SK-MEL-5 (cell line): ENCODE measurements around the gene C15orf39. TPM values are rescaled to one million over a fixed set of nuclear protein-coding genes. Genes with fewer than 3 reads are reported as not detected.
A peak's percentile ranks its signal among the peaks of the same experiment; 100 is the strongest.
"Not testable (repeated sequence)": the region's sequence is repeated elsewhere in the genome, so short reads cannot be mapped to it uniquely, and the experiment has no call there.

ENCODE experiments used
- DNase-seq: peaks from one replicate; pipeline ENCODE4 v3.0.0-alpha.2; 2016; ENCODE audit warnings: low read depth, low spot score
- in situ Hi-C: cut with HindIII; loops from 2 replicates; pipeline ENCODE4 v1.10.0; 2016; ENCODE audit warnings: low sequenced_read_pairs, high pct_unique_total_duplicates, low pct_unique_long_range_greater_than_20kb
- total RNA-seq: library from RNA; depleted of rRNA; stranded (reverse); fragments of >200 nt; shearing (Covaris generic); gene quantifications from 2 replicates; pipeline ENCODE4 v1.2.3, GENCODE V29; 2014

Gene C15orf39
- total RNA-seq, 1 experiment from 2014 or later, result 10.1 TPM

DNA sequence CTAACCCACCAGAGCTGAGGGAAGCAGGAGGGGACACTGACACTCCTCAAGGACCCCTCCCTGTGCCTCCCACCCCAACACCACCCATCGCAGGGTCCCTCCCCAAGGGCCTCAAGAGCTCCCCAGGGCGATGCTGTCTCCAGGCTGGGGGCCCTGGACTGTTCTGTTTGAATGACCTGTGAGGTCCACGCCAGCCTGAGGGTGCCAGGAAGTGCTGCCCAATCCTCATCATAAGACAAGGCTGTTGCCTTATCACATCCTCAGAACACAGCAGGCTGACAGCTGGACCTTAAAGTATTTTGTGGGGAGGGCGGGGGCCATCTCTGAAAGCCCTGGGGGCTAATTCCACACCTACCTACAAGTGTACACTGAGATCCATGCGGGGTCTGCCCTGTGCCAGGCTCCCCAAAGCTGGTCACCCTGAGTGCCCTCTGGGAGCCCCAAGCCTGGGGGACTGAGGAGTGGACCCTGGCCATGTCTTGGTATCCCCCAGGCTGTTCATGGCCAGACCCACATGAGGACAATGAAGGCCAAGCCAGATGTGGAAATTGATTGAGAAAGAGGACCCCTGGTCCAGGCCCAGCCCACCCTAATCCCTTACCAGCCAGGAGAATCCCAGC is 32.6 kb downstream of the C15orf39 start:
- in situ Hi-C loops, result no loop called here

DNA sequence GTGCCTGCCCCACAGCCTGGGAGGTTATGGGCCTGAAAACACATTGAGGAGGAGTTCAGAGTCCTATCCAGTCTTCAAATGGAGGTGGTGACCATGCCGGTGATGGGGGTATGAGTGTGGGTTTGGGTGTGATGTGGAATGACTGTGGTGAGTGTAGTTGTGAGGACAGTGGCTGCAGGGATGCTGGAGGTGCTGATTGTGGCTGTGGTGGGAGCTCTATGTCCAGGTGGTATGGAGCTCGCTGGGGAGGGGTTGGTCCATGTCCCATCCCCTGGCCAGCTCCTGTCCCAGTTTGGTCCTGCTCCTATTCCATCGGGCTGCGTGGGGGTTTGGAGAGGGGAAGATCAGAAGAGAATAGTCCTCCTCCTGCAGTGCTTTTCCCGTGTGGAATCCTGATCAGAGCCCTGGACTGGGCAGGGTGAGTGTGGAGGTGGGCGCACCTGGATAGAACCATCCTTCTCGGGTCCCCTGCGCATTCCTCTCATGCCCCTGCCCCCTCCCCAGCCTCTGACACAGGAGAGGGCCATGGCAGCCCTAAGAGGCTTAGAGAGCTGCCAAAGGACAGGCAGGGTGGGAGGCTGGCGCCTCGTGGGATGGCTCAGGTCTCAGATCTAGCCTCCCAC is 33.5 kb downstream of the C15orf39 start:
- no peak for DNase-seq
- in situ Hi-C loops, result no loop called here

More for the DNA sequence above, 32.6 kb downstream of the C15orf39 start:
- no peak for DNase-seq

GRCh38 chr15:75235760-75236729 is 34.4 kb downstream of the C15orf39 start:
- DNase-seq, result no peak
- in situ Hi-C loops, result no loop called here

- in situ Hi-C loops, result no loop called here
- DNase-seq, result no peak
Observed at GRCh38 chr15:75237316-75237982, 35.8 kb downstream of the C15orf39 start.

GRCh38 chr15:75238150-75238549 is 36.5 kb downstream of the C15orf39 start:
- in situ Hi-C loops, result no loop called here

GRCh38 chr15:75245741-75246140 is 44.1 kb downstream of the C15orf39 start:
- DNase-seq, in situ Hi-C loops: not testable (repeated sequence)

More at GRCh38 chr15:75238150-75238549, 36.5 kb downstream of the C15orf39 start:
- no peak for DNase-seq

DNA sequence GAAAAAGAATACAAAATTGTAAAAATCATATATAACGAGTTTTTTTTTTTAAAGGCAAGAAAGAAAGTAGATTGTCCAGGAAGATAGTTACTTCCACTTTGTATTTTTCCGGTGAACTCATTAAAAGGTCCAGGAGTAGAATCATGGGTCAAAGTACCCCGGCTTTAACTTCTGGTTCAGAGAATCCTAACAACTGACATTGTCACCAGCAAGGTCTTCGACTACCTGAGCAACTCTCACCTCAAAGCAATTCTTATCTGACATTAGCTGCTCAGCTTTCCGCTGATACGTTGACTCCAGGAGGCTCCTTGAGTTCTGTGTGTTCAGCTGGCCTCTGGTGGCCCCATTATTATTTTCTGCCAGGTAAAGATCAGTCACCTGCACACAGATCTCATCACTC is 47.3 kb downstream of the C15orf39 start:
- DNase-seq, in situ Hi-C loops: not testable (repeated sequence)

DNA sequence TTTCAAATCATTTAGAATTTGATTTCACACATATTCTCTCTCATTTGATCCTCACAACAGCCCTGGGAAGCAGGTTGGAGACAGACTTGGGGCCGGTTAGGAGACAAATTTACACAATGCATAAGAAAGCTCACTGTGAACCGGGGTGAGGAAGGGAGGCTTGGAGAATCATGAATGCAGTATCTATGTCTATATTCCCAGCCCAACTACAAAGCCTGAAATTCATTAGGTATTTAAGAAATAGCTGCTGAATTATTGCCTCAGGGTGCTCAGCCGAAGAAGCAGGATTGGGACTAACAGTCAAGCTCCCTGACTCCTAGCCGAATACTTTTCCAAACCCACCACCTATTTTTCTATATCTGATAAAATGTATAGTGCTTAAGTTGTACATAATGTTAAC is 48.0 kb downstream of the C15orf39 start:
- peak; percentile 78 for DNase-seq
- in situ Hi-C loops, result no loop called here

DNA sequence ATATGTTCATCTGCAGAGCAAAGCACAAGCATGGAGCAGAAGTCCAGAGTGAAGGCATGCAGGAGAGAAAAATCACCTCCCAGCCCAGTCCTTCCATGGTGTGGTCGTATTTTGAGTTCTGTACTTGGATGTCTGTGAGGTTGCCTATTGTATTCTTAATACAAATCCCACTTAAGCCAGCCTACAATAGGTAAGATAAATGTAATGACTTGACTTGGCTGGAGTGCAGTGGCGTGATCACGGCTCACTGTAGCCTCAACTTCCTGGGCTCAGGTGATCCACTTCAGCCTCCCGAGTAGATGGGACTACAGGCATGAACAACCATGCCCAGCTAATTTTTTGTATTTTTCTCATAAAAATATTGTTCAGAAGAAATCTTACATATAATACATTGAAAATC is 49.7 kb downstream of the C15orf39 start:
- DNase-seq, in situ Hi-C loops: not testable (repeated sequence)

DNA sequence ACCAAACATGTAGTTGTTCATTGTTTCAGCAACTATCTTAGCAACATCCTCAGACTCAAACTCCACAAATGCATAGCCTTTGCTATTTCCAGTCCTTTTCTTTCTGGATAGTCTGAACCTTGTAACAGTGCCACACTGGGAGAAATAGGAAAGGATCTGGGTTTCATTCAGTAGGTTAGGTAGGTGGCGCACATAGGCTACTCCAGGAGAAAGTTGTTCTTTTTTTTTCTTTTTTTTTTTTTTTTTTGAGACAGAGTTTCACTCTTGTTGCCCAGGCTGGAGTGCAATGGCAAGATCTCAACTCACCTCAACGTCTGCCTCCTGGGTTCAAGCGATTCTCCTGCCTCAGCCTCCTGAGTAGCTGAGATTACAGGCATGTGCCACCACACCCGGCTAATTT is 50.6 kb downstream of the C15orf39 start:
- in situ Hi-C loops, result not testable (repeated sequence)
- DNase-seq, result peak; percentile 46

GRCh38 chr15:75258034-75258433 is 56.4 kb downstream of the C15orf39 start, which contains the start of gene GOLGA6C:
Gene GOLGA6C, plus strand, starts transcription at chr15:75258334. Its CDS starts 265 bp downstream, at chr15:75258599.
- in situ Hi-C loops, DNase-seq: not testable (repeated sequence)

DNA sequence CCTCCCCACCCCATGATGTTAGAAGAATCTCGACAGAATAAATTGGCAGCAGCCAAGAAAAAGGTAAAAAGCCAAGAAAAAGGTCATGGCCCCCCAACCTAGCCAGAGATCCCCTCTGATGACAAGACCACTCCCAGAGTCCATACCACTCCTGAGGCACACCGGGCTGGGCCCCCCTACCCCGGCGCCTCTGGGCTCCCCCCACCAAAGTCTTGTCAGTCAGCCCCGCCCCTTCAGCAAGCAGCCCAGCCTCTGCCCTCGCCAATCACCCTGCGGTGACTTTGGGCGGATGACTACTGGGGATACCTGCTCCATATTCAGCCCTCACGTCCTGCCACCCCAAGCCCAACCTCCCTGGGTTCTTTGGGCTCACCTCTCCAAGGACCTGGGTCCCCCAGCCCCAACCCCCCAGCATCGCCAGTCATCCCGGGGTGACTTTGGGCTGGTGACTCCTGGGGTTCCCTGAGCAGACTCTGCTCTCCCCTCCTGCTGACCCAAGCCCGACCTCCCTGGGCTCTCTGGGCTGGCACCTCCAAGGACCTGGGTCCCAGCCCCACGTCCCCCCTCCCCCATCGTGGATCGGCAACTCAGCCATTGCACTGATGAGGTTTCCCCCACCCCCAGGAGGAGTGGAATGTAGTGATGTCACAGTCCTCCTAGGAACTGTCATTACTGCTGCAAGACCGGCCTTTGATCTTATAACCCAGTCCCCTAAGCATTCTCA is 57.1 kb downstream of the C15orf39 start:
- in situ Hi-C loops, result not testable (repeated sequence)

DNA sequence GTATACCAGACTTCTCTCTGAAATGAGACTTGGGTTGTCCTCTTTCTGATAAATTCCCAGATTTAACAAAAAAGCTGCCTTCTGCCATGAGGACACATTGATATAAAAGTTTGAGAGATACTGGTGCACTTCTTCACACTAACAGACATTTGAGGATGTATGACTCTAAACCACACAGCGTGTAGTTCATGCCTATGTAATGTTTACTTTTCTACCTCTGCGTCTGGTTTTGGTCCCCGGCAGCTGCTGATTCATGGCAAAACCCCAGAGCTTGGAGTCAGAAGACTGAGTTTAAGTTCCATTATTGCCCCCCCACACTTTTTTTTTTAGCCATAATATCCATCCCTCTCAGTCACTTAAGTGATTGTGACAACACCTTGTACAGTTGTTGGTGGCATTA is 58.2 kb downstream of the C15orf39 start:
- DNase-seq, in situ Hi-C loops: not testable (repeated sequence)

More for the DNA sequence above, 57.1 kb downstream of the C15orf39 start:
- DNase-seq, result not testable (repeated sequence)
